SK-N-SH treated with all-trans-retinoic acid at 6 μM for 48 hours (cell line): ENCODE data around the gene UGT2B7.

ENCODE experiments used
- ATAC-seq: fragments of 200-7000 bp; cut with Tn5 transposase; 3 replicates; pipeline ENCODE4 v1.9.1; 2020; ENCODE audit warnings: mild to moderate bottlenecking, moderate library complexity
- ARNTL ChIP-seq: fragments of 450-650 bp; formaldehyde crosslinking; IDR thresholded peaks from 2 replicates; pipeline ENCODE4 v1.5.0; 2020; ENCODE audit warnings: low read depth, mild to moderate bottlenecking, moderate library complexity, borderline replicate concordance
- BACH2 ChIP-seq: fragments of 250-450 bp; sonication (Bioruptor Pico); IDR thresholded peaks from 2 replicates; pipeline ENCODE4 v1.9.0; 2021; ENCODE audit warnings: mild to moderate bottlenecking, borderline replicate concordance
- CSDC2 ChIP-seq: fragments of 250-450 bp; sonication (Bioruptor Pico); IDR thresholded peaks from 2 replicates; pipeline ENCODE4 v1.5.0; 2020; ENCODE audit warnings: mild to moderate bottlenecking, moderate library complexity
- ESRRG ChIP-seq: fragments of 250-450 bp; sonication (Bioruptor Pico); IDR thresholded peaks from 2 replicates; pipeline ENCODE4 v1.6.1; 2021; ENCODE audit warnings: mild to moderate bottlenecking
- GLIS3 ChIP-seq: fragments of 250-450 bp; sonication (Bioruptor Pico); IDR thresholded peaks from 2 replicates; pipeline ENCODE4 v1.5.0; 2020; ENCODE audit warnings: mild to moderate bottlenecking, moderate library complexity
- ISL1 ChIP-seq: fragments of 250-450 bp; sonication (Bioruptor Pico); IDR thresholded peaks from 2 replicates; pipeline ENCODE4 v2.1.2; 2022; ENCODE audit warnings: mild to moderate bottlenecking, moderate library complexity
- OSR1 ChIP-seq: fragments of 250-450 bp; sonication (Bioruptor Pico); IDR thresholded peaks from 2 replicates; pipeline ENCODE4 v1.8.0; 2022; ENCODE audit warnings: moderate library complexity, mild to moderate bottlenecking, inconsistent platforms
- PPARA ChIP-seq: fragments of 250-450 bp; sonication (Bioruptor Pico); IDR thresholded peaks from 2 replicates; pipeline ENCODE4 v1.5.0; 2020; ENCODE audit warnings: mild to moderate bottlenecking, borderline replicate concordance
- RARB ChIP-seq: fragments of 250-450 bp; sonication (Bioruptor Pico); IDR thresholded peaks from 2 replicates; pipeline ENCODE4 v1.8.0; 2021; ENCODE audit warnings: mild to moderate bottlenecking, moderate library complexity
- SNAI2 ChIP-seq: fragments of 250-450 bp; sonication (Bioruptor Pico); IDR thresholded peaks from 2 replicates; pipeline ENCODE4 v1.5.0; 2020; ENCODE audit warnings: mild to moderate bottlenecking, moderate library complexity
- TOX ChIP-seq: fragments of 250-450 bp; sonication (Bioruptor Pico); IDR thresholded peaks from 2 replicates; pipeline ENCODE4 v1.8.0; 2021; ENCODE audit warnings: mild to moderate bottlenecking, moderate library complexity, borderline replicate concordance
- ZC3H10 ChIP-seq: fragments of 250-450 bp; sonication (Bioruptor Pico); IDR thresholded peaks from 2 replicates; pipeline ENCODE4 v1.5.1; 2021; ENCODE audit warnings: mild to moderate bottlenecking, moderate library complexity
- ZFP3 ChIP-seq: fragments of 250-450 bp; sonication (Bioruptor Pico); IDR thresholded peaks from 2 replicates; pipeline ENCODE4 v1.5.0; 2020; ENCODE audit warnings: mild to moderate bottlenecking, moderate library complexity
- ZFP30 ChIP-seq: fragments of 450-650 bp; formaldehyde crosslinking; IDR thresholded peaks from 2 replicates; pipeline ENCODE4 v1.5.0; 2022; ENCODE audit warnings: mild to moderate bottlenecking, moderate library complexity
- ZNF70 ChIP-seq: fragments of 450-650 bp; formaldehyde crosslinking; IDR thresholded peaks from 2 replicates; pipeline ENCODE4 v1.5.0; 2020; ENCODE audit warnings: mild to moderate bottlenecking, moderate library complexity
- ZNF8 ChIP-seq: fragments of 450-650 bp; formaldehyde crosslinking; IDR thresholded peaks from 2 replicates; pipeline ENCODE4 v1.5.0; 2020; ENCODE audit warnings: mild to moderate bottlenecking, moderate library complexity
- TF ChIP-seq, protein P1 (sequence below): fragments of 250-450 bp; sonication (Bioruptor Pico); IDR thresholded peaks from 2 replicates; pipeline ENCODE4 v1.5.1; 2020; ENCODE audit warnings: low read depth, mild to moderate bottlenecking, moderate library complexity
- TF ChIP-seq, protein P2 (sequence below): fragments of 250-450 bp; sonication (Bioruptor Pico); IDR thresholded peaks from 2 replicates; pipeline ENCODE4 v1.5.1; 2021; ENCODE audit warnings: mild to moderate bottlenecking, moderate library complexity
- TF ChIP-seq, protein P3 (sequence below): fragments of 250-450 bp; sonication (Bioruptor Pico); IDR thresholded peaks from 2 replicates; pipeline ENCODE4 v1.5.0; 2020; ENCODE audit warnings: mild to moderate bottlenecking, moderate library complexity
- TF ChIP-seq, protein P4 (sequence below): fragments of 250-450 bp; sonication (Bioruptor Pico); IDR thresholded peaks from 2 replicates; pipeline ENCODE4 v1.8.0; 2020; ENCODE audit warnings: mild to moderate bottlenecking, moderate library complexity, borderline replicate concordance

Gene UGT2B7

DNA sequence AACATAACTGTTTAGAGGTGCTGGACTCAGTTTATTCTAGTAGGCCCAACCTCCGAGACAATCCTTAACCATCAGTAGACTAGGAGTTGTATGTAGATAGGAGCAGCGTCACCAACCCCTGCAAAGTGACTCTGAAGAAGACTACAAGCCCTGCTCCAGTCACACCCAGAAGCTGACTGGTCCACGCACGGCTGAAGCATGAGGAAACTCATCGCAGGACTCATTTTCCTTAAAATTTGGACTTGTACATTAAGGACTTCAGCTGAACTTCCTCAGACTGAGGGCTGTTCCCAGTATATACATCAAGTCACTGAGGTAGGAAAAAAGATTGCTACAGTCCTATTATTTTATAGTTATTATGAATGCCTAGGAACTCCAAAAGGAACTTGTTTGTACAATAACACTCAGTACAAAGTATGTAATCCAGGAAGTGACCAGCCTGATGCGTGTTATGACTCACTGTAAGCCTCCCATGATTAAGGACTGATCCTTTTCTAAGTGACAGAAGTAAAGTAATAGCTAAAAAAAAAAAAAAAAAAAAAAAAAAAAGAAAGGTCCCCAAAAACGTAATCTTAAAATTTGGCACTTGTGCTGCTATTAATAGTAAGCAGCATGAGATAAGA, 41.6 kb upstream of the UGT2B7 start:
- TF ChIP-seq ZFP30 (CRISPR knock-in tag) = no peak
- no peak for TF ChIP-seq RARB (CRISPR knock-in tag)
- no peak for TF ChIP-seq ARNTL
- no peak for TF ChIP-seq CSDC2 (CRISPR knock-in tag)
- no peak for TF ChIP-seq ZC3H10 (CRISPR knock-in tag)
- TF ChIP-seq ESRRG (CRISPR knock-in tag) = no peak
- no peak for TF ChIP-seq OSR1 (CRISPR knock-in tag)
- TF ChIP-seq ZNF70 (CRISPR knock-in tag) = no peak
- TF ChIP-seq ZNF8 (CRISPR knock-in tag) = no peak
- TF ChIP-seq BACH2 (CRISPR knock-in tag) = no peak
- TF ChIP-seq PPARA = no peak
- TF ChIP-seq, protein P1, sequence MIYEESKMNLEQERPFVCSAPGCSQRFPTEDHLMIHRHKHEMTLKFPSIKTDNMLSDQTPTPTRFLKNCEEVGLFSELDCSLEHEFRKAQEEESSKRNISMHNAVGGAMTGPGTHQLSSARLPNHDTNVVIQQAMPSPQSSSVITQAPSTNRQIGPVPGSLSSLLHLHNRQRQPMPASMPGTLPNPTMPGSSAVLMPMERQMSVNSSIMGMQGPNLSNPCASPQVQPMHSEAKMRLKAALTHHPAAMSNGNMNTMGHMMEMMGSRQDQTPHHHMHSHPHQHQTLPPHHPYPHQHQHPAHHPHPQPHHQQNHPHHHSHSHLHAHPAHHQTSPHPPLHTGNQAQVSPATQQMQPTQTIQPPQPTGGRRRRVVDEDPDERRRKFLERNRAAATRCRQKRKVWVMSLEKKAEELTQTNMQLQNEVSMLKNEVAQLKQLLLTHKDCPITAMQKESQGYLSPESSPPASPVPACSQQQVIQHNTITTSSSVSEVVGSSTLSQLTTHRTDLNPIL (CRISPR knock-in tag) = no peak
- no peak for TF ChIP-seq ISL1 (CRISPR knock-in tag)
- TF ChIP-seq, protein P2, sequence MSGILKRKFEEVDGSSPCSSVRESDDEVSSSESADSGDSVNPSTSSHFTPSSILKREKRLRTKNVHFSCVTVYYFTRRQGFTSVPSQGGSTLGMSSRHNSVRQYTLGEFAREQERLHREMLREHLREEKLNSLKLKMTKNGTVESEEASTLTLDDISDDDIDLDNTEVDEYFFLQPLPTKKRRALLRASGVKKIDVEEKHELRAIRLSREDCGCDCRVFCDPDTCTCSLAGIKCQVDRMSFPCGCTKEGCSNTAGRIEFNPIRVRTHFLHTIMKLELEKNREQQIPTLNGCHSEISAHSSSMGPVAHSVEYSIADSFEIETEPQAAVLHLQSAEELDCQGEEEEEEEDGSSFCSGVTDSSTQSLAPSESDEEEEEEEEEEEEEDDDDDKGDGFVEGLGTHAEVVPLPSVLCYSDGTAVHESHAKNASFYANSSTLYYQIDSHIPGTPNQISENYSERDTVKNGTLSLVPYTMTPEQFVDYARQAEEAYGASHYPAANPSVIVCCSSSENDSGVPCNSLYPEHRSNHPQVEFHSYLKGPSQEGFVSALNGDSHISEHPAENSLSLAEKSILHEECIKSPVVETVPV (CRISPR knock-in tag) = no peak
- no peak for TF ChIP-seq ZFP3 (CRISPR knock-in tag)
- TF ChIP-seq GLIS3 (CRISPR knock-in tag) = no peak
- TF ChIP-seq, protein P3, sequence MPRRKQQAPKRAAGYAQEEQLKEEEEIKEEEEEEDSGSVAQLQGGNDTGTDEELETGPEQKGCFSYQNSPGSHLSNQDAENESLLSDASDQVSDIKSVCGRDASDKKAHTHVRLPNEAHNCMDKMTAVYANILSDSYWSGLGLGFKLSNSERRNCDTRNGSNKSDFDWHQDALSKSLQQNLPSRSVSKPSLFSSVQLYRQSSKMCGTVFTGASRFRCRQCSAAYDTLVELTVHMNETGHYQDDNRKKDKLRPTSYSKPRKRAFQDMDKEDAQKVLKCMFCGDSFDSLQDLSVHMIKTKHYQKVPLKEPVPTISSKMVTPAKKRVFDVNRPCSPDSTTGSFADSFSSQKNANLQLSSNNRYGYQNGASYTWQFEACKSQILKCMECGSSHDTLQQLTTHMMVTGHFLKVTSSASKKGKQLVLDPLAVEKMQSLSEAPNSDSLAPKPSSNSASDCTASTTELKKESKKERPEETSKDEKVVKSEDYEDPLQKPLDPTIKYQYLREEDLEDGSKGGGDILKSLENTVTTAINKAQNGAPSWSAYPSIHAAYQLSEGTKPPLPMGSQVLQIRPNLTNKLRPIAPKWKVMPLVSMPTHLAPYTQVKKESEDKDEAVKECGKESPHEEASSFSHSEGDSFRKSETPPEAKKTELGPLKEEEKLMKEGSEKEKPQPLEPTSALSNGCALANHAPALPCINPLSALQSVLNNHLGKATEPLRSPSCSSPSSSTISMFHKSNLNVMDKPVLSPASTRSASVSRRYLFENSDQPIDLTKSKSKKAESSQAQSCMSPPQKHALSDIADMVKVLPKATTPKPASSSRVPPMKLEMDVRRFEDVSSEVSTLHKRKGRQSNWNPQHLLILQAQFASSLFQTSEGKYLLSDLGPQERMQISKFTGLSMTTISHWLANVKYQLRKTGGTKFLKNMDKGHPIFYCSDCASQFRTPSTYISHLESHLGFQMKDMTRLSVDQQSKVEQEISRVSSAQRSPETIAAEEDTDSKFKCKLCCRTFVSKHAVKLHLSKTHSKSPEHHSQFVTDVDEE (CRISPR knock-in tag) = no peak
- no peak for TF ChIP-seq TOX (CRISPR knock-in tag)
- peak; percentile 80 for ATAC-seq

DNA sequence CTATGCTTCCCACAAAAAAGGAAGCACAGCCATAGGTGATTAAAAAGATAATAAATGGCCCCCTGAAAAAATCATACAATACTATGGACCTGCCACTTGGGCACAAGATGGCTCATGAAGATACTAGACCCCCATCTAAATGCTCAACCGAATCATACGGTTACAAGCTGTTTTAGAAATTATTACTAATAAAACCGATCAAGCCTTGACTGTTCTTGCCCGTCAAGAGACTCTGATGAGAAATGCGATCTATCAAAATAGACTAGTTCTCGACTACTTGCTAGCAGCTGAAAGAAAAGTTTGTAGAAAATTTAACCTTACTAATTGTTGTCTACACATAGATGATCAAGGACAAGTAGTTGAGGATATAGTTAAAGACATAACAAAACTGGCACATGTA, 40.1 kb upstream of the UGT2B7 start:
- TF ChIP-seq ZNF8 (CRISPR knock-in tag) (no peak), CSDC2 (CRISPR knock-in tag) (no peak), SNAI2 (CRISPR knock-in tag) (no peak), OSR1 (CRISPR knock-in tag) (no peak), ZNF70 (CRISPR knock-in tag) (no peak), TOX (CRISPR knock-in tag) (no peak), ARNTL (no peak), ZFP3 (CRISPR knock-in tag) (no peak), RARB (CRISPR knock-in tag) (no peak), ZFP30 (CRISPR knock-in tag) (no peak), BACH2 (CRISPR knock-in tag) (no peak)
- TF ChIP-seq, protein P3 (CRISPR knock-in tag) = no peak
- TF ChIP-seq, protein P4, sequence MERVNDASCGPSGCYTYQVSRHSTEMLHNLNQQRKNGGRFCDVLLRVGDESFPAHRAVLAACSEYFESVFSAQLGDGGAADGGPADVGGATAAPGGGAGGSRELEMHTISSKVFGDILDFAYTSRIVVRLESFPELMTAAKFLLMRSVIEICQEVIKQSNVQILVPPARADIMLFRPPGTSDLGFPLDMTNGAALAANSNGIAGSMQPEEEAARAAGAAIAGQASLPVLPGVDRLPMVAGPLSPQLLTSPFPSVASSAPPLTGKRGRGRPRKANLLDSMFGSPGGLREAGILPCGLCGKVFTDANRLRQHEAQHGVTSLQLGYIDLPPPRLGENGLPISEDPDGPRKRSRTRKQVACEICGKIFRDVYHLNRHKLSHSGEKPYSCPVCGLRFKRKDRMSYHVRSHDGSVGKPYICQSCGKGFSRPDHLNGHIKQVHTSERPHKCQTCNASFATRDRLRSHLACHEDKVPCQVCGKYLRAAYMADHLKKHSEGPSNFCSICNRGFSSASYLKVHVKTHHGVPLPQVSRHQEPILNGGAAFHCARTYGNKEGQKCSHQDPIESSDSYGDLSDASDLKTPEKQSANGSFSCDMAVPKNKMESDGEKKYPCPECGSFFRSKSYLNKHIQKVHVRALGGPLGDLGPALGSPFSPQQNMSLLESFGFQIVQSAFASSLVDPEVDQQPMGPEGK = no peak
- TF ChIP-seq, protein P1 (CRISPR knock-in tag) = no peak
- no peak for ATAC-seq
